ENCODE results near the gene PKP3. TPM values are rescaled to one million over a fixed set of nuclear protein-coding genes. Genes with fewer than 3 reads are reported as not detected.

The PKP3 gene
- total RNA-seq = 0.15 and 0.32 TPM in 2 replicates

DNA sequence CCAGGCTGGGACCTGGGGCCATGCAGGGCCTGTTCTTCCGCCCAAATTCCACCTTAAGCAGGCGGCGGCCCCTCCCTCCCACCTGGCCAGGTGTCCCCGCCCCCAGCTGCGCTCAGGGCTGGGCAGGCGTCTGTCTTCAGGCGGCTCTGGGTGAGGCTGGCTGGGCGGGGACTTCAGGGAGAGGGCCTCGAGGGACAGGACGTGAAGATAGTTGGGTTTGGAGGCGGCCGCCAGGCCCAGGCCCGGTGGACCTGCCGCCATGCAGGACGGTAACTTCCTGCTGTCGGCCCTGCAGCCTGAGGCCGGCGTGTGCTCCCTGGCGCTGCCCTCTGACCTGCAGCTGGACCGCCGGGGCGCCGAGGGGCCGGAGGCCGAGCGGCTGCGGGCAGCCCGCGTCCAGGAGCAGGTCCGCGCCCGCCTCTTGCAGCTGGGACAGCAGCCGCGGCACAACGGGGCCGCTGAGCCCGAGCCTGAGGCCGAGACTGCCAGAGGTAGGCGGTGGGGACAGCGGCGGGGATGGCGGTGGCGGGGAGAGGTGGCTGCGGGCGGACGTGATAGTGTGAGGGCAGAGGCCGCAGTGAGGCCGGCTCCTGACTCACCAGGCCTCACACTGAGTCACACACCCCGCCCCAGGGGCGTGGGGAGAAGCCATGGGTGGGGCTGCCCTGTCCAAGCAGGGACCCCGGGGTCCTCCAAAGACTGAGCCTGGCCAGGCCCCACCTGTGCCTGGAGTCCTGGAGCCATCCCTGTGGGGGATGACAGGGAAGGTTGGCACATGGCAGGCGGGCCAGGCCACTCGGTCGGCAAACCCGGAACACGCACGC lies at the start of gene PKP3:
TSS of gene PKP3 (plus strand) at position 176 of the 824 bp plus-strand sequence. CDS start at position 260, 84 bp downstream.

GRCh38 chr11:369336-370018 lies 24.5 kb upstream of the PKP3 start, which contains the start of gene B4GALNT4:
TSS of gene B4GALNT4 (plus strand) at chr11:369499. CDS start at chr11:369804, 305 bp downstream.

GRCh38 chr11:441418-442274 lies 47.6 kb downstream of the PKP3 start, which contains the start of gene ANO9:
TSS of gene ANO9 (minus strand) at chr11:442011. CDS start at chr11:441926, 85 bp downstream.

GRCh38 chr11:449889-450808 lies 56.1 kb downstream of the PKP3 start, which contains the start of gene PTDSS2:
TSS of gene PTDSS2 (plus strand) at chr11:450279. CDS start at chr11:450456, 177 bp downstream.

Other genes with a start within 250 kb of the PKP3 start
- not detected in 2 replicates for gene SCGB1C1, start 201.1 kb upstream of the PKP3 start, total RNA-seq
- 11.4 and 12.0 TPM in 2 replicates for gene BET1L, start 186.8 kb upstream of the PKP3 start, total RNA-seq
- gene RIC8A, start 186.5 kb upstream of the PKP3 start, total RNA-seq = 104 and 140 TPM in 2 replicates
- 5.2 and 5.9 TPM in 2 replicates for gene SIRT3, start 157.9 kb upstream of the PKP3 start, total RNA-seq
- 212 and 331 TPM in 2 replicates for gene PSMD13, start 157.2 kb upstream of the PKP3 start, total RNA-seq
- gene NLRP6, start 115.8 kb upstream of the PKP3 start, total RNA-seq = not detected in 2 replicates
- 10.4 and 10.8 TPM in 2 replicates for gene PGGHG, start 105.1 kb upstream of the PKP3 start, total RNA-seq
- not detected in 2 replicates for gene IFITM5, start 94.7 kb upstream of the PKP3 start, total RNA-seq
- gene IFITM2, start 86.4 kb upstream of the PKP3 start, total RNA-seq = 24.0 and 41.9 TPM in 2 replicates
- gene IFITM1, start 80.2 kb upstream of the PKP3 start, total RNA-seq = 18.5 and 92.6 TPM in 2 replicates
- gene IFITM3, start 73.3 kb upstream of the PKP3 start, total RNA-seq = 25.3 and 49.7 TPM in 2 replicates
- gene B4GALNT4, start 24.7 kb upstream of the PKP3 start, total RNA-seq = 0.46 and 7.8 TPM in 2 replicates
- 28.1 and 43.2 TPM in 2 replicates for gene SIGIRR, start 20.8 kb downstream of the PKP3 start, total RNA-seq
- not detected in 2 replicates for gene ANO9, start 47.8 kb downstream of the PKP3 start, total RNA-seq
- 29.9 and 30.2 TPM in 2 replicates for gene PTDSS2, start 56.1 kb downstream of the PKP3 start, total RNA-seq
- 167 and 236 TPM in 2 replicates for gene RNH1, start 113.0 kb downstream of the PKP3 start, total RNA-seq
- 43.0 and 67.2 TPM in 2 replicates for gene HRAS, start 141.4 kb downstream of the PKP3 start, total RNA-seq
- gene LRRC56, start 143.3 kb downstream of the PKP3 start, total RNA-seq = 0.30 and 0.32 TPM in 2 replicates
- gene LMNTD2, start 166.5 kb downstream of the PKP3 start, total RNA-seq = 0.30 and 0.65 TPM in 2 replicates
- gene RASSF7, start 166.8 kb downstream of the PKP3 start, total RNA-seq = 10.2 and 14.3 TPM in 2 replicates
- gene PHRF1, start 182.3 kb downstream of the PKP3 start, total RNA-seq = 24.5 and 26.0 TPM in 2 replicates
- 11.0 and 71.6 TPM in 2 replicates for gene IRF7, start 221.7 kb downstream of the PKP3 start, total RNA-seq
- gene CDHR5, start 230.7 kb downstream of the PKP3 start, total RNA-seq = not detected in 2 replicates
- not detected in 2 replicates for gene SCT, start 233.0 kb downstream of the PKP3 start, total RNA-seq
- not detected in 2 replicates for gene DRD4, start 243.1 kb downstream of the PKP3 start, total RNA-seq

Measured in epithelial cell of umbilical artery (primary cell).